Measurements from ENCODE around the gene CCDC146.
"Not testable (repeated sequence)": the region's sequence is repeated elsewhere in the genome, so short reads cannot be mapped to it uniquely, and the experiment has no call there.

Gene CCDC146

DNA sequence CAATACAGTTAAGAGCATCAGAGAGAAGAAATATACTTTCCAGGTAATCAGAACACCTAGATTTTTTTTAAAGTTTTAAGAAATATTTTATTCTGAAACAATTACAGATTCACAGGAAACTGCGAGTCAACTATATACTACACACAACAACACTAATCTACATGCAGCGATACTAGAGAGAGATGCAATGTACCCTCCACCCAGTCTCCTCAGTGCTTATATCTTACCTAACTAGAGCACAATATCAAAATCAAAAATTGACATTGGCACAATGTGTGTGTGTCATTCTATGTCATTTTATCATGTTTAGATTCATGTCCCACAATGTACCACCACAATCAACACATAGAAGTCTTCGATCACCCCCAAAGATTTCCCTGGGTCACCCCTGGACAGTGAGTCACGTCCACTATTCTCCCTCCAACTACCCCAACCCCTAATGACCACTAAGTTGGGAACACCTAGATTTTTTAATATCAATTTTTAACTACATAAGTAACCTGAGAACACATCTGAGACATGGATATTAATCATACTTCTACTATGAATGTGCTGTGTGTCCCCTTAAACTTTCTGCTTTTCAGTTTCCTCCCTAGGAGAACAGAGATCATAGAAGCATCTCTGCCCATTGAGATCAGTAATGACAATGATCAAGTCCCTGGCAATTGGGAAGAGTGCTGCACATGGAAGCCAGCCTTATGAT is 207.2 kb downstream of the CCDC146 start:
- no peak for DNase-seq (ENCODE audit: low read depth in 2 of 2)

DNA sequence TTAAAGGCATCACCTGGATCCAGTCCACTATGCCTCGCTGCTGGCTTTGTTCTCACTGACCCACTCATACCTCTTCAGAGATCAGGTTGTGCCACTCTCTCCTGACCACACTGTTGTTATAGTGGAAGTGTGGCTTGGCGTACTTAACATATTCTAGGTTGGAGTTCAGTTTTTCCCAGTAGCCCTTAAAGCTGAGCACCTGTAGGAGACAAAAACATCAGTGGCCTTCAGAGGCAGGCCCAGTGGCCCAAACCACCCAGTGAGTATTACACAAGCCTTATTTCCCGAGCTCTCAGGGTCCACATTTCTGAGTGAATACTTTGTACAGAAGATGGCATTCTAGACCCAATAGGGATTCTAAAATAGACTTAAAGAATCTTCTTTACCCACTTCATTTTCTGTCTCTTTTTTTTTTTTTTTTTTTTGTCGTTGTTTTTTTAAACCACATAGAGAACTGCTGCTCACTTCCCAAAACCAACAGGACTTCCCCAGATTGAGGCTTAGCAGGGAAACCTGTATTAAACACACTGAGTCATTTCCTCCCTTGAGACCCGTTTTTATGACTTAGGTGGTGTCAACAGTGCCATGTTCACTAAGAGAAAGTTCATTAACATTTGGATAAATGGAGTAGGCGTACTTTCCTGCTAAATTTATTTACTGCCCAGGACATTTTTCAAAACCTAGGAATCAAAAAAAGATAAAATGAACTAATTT is 207.9 kb downstream of the CCDC146 start:
- no peak for DNase-seq (ENCODE audit: low read depth in 2 of 2)

DNA sequence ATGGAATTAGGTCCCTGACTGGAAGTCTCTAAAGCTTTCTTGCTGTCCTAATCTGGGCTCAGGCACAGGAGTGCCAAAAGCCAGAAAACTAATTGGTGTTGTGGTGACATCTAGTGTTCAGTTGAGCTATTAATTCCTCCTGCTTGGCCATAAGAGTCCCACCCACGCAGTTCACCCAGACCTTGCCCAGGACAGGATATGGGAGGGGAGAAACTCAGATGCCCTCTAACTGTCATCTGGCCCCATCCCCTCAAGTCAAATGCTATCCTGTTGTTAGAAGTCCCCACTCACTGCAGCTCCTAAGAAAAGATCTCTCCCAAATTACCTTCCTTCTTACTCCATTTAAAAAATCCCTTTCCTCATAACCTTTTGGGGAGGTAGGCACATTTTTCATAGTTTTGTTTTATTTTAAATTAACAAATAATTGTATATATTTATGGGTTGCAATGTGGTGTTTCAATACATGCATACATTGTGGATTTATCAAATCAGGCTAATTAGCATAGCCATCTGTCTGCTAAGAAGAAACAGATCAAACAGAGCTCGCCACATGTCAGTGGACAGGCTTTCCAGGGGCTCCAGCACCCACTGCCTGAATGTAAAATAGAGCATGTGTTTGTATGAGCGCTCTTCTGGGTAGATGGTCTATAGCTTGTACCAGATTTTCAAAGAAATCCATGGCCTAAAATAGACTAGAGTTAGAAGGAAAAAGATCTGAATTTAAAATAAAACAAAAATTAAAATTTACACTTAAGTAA is 209.7 kb downstream of the CCDC146 start:
- peak in 1 of 2 experiments; percentile 28 for DNase-seq (ENCODE audit: low read depth in 2 of 2)

DNA sequence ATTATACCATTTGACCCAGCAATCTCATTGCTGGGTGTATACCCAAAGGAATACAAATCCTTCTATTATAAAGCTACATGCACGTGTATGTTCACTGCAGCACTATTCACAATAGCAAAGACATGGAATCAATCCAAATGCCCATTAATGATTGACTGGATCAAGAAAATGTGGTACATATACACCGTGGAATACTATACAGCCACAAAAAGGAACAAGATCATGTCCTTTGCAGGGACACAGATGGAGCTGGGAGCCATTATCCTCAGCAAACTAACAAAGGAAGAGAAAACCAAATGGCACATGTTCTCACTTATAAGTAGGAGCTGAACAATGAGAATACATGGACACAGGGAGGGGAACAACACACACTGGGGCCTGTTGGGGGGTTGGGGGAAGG is 211.6 kb downstream of the CCDC146 start:
- DNase-seq (ENCODE audit: low read depth in 2 of 2) = not testable (repeated sequence)

DNA sequence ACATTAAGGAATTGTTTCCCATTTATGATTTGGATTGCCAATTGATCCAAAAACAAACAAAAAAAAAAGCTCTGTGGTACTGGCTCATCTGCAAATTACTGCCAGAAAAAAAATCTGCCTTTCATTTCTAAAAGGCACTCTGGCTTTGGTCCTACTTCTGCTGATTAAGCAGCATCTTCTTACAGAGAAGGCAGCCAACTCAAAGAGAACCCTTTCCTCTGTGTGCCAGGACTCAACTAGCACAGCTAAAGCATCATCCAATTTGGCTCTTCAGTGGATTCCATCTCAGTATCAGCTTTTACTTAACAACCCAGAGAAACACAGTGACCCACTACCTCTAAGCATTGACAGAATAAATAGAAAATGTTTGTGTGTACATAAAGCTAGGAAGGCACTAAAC is 213.2 kb downstream of the CCDC146 start:
- no peak for DNase-seq (ENCODE audit: low read depth in 2 of 2)

- no peak for DNase-seq (ENCODE audit: low read depth in 2 of 2)
These were observed 215.1 kb downstream of the CCDC146 start for GRCh38 chr7:77337456-77337990.

DNA sequence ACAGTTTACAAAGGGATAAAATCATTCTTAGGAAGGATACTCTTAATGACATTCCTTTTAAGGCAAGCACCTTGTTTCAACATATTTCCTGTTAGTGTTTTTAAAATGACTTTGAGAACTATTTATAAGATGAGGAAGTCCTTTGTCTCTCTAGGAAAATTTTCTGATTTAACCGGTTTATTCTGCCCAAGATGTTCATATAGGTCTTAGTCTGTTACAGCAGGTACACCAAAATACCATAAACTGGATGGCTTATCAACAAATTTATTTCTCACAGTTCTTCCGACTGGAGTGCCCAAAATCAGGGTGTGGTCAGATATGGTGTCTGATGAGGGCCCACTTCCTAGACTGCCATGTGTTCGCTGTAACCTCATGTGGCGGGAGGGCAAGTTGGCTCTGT is 215.8 kb downstream of the CCDC146 start:
- DNase-seq (ENCODE audit: low read depth in 2 of 2) = no peak

- no peak for DNase-seq (ENCODE audit: low read depth in 2 of 2)
These were observed 216.6 kb downstream of the CCDC146 start for GRCh38 chr7:77338883-77339629.

DNA sequence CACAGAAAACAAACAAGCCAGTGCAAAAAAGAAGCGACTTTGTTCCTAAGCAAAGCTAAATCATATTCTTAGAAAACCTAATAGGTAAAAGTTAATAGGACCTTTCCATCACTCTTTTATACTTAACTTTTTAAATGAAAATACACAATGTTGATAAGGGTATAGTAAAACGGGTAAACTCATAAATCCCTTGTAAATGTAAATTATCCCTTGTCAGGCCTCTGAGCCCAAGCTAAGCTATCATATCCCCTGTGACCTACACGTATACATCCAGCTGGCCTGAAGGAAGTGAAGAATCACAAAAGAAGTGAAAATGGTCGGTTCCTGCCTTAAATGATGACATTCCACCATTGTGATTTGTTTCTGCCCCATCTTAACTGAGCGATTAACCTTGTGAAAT is 217.3 kb downstream of the CCDC146 start:
- no peak for DNase-seq (ENCODE audit: low read depth in 2 of 2)

Measured in stimulated activated CD4-positive, alpha-beta T cell treated with anti-CD3 and anti-CD28 coated beads, Interleukin-12 subunit alpha, Interleukin-12 subunit beta, amount 100 ng/mL, for 24 hours (primary cell).